ENCODE data around the gene PLA2G4E. TPM values are rescaled to one million over a fixed set of nuclear protein-coding genes. Genes with fewer than 3 reads are reported as not detected.

PLA2G4E gene
- total RNA-seq, 1 donor from 2014 or later = not detected

GRCh38 chr15:41943543-41944312 is 77.1 kb downstream of the PLA2G4E start:
- Mint-ChIP-seq H3K9me3 (no peaks in the 10 kb centered on the region), H3K4me3 (no peak overlapping the region), H3K27me3 (no peaks in the 10 kb centered on the region), H3K36me3 (ENCODE audit: low read depth) (peaks cover 36% of the 10 kb centered on the region), H3K27ac (no peak overlapping the region), H3K4me1 (no peaks in the 10 kb centered on the region)
- ATAC-seq (ENCODE audit: low read depth) (no peak), DNase-seq (no peak)
- intact Hi-C loops (cut with micrococcal nuclease) = no loop called here
- POLR2A ChIA-PET = no interaction called here
- CTCF ChIA-PET = interaction anchor here (1.0 kb wide), 1 partner anchor 9 kb away, joined by 3 read pairs; no protein-coding TSS in a partner anchor
- no peak for TF ChIP-seq CTCF (IDR thresholded peaks at IDR 0.05)

GRCh38 chr15:41942886-41943285 is 78.0 kb downstream of the PLA2G4E start:
- Mint-ChIP-seq H3K4me3 (no peak overlapping the region), H3K27ac (no peak overlapping the region), H3K9me3 (no peaks in the 10 kb centered on the region), H3K36me3 (ENCODE audit: low read depth) (peaks cover 35% of the 10 kb centered on the region), H3K27me3 (no peaks in the 10 kb centered on the region), H3K4me1 (peaks cover 1% of the 10 kb centered on the region)
- POLR2A ChIA-PET = no interaction called here
- intact Hi-C loops (cut with micrococcal nuclease) = no loop called here
- DNase-seq = no peak
- no peak for TF ChIP-seq CTCF (IDR thresholded peaks at IDR 0.05)
- no peak for ATAC-seq (ENCODE audit: low read depth)
- CTCF ChIA-PET = interaction anchor here (1.0 kb wide), 1 partner anchor 10 kb away, joined by 3 read pairs; no protein-coding TSS in a partner anchor

GRCh38 chr15:41941644-41942415 is 79.0 kb downstream of the PLA2G4E start:
- Mint-ChIP-seq H3K36me3 (ENCODE audit: low read depth) (peaks cover 40% of the 10 kb centered on the region), H3K27me3 (no peaks in the 10 kb centered on the region), H3K4me1 (peaks cover 12% of the 10 kb centered on the region), H3K9me3 (no peaks in the 10 kb centered on the region), H3K4me3 (no peak overlapping the region), H3K27ac (no peak overlapping the region)
- ChIA-PET POLR2A (interaction anchor here (0.6 to 0.7 kb wide), 3 partner anchors 26 to 1633 kb away, joined by 3 to 8 read pairs (median 4); no protein-coding TSS in a partner anchor), CTCF (interaction anchor here (2.3 kb wide), 1 partner anchor 37 kb away, joined by 6 read pairs; no protein-coding TSS in a partner anchor)
- DNase-seq = no peak
- no peak for ATAC-seq (ENCODE audit: low read depth)
- no peak for TF ChIP-seq CTCF (IDR thresholded peaks at IDR 0.05)
- intact Hi-C loops (cut with micrococcal nuclease) = no loop called here

- intact Hi-C loops (cut with micrococcal nuclease) = no loop called here
- no peak for TF ChIP-seq CTCF (IDR thresholded peaks at IDR 0.05)
Observed at GRCh38 chr15:41940441-41940857, 80.4 kb downstream of the PLA2G4E start.

GRCh38 chr15:41939986-41940385 is 80.9 kb downstream of the PLA2G4E start:
- Mint-ChIP-seq H3K4me1 (peaks cover 28% of the 10 kb centered on the region), H3K9me3 (no peaks in the 10 kb centered on the region), H3K36me3 (ENCODE audit: low read depth) (peaks cover 37% of the 10 kb centered on the region), H3K27ac (no peak overlapping the region), H3K27me3 (no peaks in the 10 kb centered on the region), H3K4me3 (no peak overlapping the region)
- ChIA-PET POLR2A (interaction anchor here (0.5 kb wide), 1 partner anchor 23 kb away, joined by 3 read pairs; no protein-coding TSS in a partner anchor), CTCF (interaction anchor here (2.3 kb wide), 1 partner anchor 35 kb away, joined by 6 read pairs; no protein-coding TSS in a partner anchor)
- ATAC-seq (ENCODE audit: low read depth) (no peak), DNase-seq (no peak)
- intact Hi-C loops (cut with micrococcal nuclease) = no loop called here
- no peak for TF ChIP-seq CTCF (IDR thresholded peaks at IDR 0.05)

More at GRCh38 chr15:41940441-41940857, 80.4 kb downstream of the PLA2G4E start:
- DNase-seq (no peak), ATAC-seq (ENCODE audit: low read depth) (no peak)
- Mint-ChIP-seq H3K9me3 (no peaks in the 10 kb centered on the region), H3K36me3 (ENCODE audit: low read depth) (peaks cover 42% of the 10 kb centered on the region), H3K4me1 (peaks cover 23% of the 10 kb centered on the region), H3K4me3 (no peak overlapping the region), H3K27me3 (no peaks in the 10 kb centered on the region), H3K27ac (no peak overlapping the region)
- ChIA-PET POLR2A (interaction anchor here (0.5 kb wide), 1 partner anchor 23 kb away, joined by 3 read pairs; no protein-coding TSS in a partner anchor), CTCF (interaction anchor here (2.3 kb wide), 1 partner anchor 36 kb away, joined by 6 read pairs; no protein-coding TSS in a partner anchor)
